Measurements from ENCODE around the gene BAZ2A. TPM values are rescaled to one million over a fixed set of nuclear protein-coding genes. Genes with fewer than 3 reads are reported as not detected.
A peak's percentile ranks its signal among the peaks of the same experiment; 100 is the strongest.

The BAZ2A gene
- total RNA-seq, 1 donor from 2014 or later, result 37.9 TPM

DNA sequence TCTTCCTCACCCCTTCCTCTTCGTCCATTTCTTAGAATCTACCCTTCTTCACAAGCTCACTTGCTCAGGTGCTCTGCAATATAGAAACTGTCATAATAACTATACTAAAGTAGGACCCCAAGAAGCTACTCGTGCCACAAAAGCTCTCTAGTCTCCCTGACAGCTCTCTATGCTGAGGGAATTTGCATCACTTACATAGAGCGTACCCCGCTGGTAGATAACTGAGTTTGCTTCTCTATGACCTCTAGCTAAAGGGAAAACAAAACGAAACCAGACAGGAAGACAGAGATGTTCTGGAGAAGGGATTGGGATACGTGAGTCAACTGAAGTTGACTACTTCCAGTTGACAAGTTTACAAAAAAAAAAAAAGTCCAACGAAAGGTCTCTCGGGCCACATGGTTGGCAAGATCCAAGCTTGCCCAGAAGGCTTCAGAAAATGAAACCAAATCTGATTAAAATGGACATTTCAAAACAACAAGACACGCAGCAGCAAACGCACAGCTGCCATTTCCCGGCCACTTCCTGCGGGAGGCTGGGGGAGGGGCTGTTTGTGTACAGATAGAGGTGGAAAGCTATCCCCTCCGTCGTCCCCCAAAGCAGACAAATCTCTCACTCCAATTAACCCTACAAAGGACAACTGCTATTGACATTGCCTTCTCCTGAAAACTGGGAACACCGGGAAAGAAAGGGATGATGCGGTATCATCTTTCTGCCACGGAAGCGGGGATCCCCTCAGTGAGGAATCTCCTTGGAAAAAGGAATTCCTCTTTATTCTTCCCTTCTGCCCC is 1.3 kb downstream of the BAZ2A start:
- H3K4me3 ChIP-seq (ENCODE audit: low read depth, low read length), result peak overlapping the region; percentile 82
- DNase-seq (ENCODE audit: low read depth), result no peak
- TF ChIP-seq, protein P1, sequence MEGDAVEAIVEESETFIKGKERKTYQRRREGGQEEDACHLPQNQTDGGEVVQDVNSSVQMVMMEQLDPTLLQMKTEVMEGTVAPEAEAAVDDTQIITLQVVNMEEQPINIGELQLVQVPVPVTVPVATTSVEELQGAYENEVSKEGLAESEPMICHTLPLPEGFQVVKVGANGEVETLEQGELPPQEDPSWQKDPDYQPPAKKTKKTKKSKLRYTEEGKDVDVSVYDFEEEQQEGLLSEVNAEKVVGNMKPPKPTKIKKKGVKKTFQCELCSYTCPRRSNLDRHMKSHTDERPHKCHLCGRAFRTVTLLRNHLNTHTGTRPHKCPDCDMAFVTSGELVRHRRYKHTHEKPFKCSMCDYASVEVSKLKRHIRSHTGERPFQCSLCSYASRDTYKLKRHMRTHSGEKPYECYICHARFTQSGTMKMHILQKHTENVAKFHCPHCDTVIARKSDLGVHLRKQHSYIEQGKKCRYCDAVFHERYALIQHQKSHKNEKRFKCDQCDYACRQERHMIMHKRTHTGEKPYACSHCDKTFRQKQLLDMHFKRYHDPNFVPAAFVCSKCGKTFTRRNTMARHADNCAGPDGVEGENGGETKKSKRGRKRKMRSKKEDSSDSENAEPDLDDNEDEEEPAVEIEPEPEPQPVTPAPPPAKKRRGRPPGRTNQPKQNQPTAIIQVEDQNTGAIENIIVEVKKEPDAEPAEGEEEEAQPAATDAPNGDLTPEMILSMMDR (IDR thresholded peaks at IDR 0.05; ENCODE audit: insufficient read depth, low read length, poor library complexity, severe bottlenecking), result no peak
- H3K36me3 ChIP-seq (ENCODE audit: control insufficient read depth, insufficient read depth, low read length), result no peaks in the 10 kb centered on the region
- no peaks in the 10 kb centered on the region for H3K27me3 ChIP-seq (ENCODE audit: control insufficient read depth, insufficient read depth, low read length)

DNA sequence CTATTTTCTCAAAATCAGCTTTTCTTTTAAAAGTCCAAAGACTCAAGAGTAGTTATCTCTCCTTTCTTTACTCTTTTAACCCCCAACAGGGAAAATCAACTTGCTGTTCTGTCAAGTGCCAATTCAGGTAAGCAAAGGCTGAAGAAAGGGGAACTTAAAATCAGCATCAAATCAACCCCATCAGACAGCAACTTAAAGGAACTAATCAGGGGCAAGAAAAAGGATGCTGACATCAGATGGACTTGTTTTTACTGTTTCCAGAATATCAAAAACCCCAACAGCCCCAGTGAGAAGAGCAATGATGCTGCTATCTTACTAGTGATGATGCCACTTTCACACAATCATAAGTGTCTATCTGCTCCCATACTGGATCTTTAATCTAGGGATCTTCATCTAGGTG is 3.4 kb downstream of the BAZ2A start:
- Histone ChIP-seq H3K36me3 (ENCODE audit: control insufficient read depth, insufficient read depth, low read length) (no peaks in the 10 kb centered on the region), H3K27me3 (ENCODE audit: control insufficient read depth, insufficient read depth, low read length) (no peaks in the 10 kb centered on the region), H3K4me3 (ENCODE audit: low read depth, low read length) (no peak overlapping the region)
- no peak for DNase-seq (ENCODE audit: low read depth)
- TF ChIP-seq, protein P1 (IDR thresholded peaks at IDR 0.05; ENCODE audit: insufficient read depth, low read length, poor library complexity, severe bottlenecking), result no peak

DNA sequence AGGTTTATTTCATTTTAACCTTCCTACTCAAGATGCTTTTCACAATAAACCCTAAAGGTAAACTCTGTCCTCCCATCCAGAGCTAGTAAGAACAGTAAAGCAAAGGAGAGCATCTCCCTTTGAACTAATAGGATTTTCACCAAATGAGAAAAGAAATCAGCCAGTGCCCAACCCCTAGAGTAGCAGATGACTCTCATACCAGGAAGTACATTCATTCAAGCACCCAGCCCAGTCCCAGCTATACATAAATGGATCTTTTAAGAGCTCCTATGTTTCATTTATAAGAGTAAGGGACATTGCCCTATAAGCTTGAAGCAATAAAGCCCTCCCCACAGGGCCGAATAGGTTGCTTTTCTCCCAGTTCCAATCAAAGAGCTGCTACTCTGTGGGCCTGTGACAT is 7.6 kb downstream of the BAZ2A start:
- TF ChIP-seq, protein P1 (IDR thresholded peaks at IDR 0.05; ENCODE audit: insufficient read depth, low read length, poor library complexity, severe bottlenecking), result no peak
- Histone ChIP-seq H3K27me3 (ENCODE audit: control insufficient read depth, insufficient read depth, low read length) (no peaks in the 10 kb centered on the region), H3K36me3 (ENCODE audit: control insufficient read depth, insufficient read depth, low read length) (no peaks in the 10 kb centered on the region), H3K4me3 (ENCODE audit: low read depth, low read length) (no peak overlapping the region)
- no peak for DNase-seq (ENCODE audit: low read depth)

DNA sequence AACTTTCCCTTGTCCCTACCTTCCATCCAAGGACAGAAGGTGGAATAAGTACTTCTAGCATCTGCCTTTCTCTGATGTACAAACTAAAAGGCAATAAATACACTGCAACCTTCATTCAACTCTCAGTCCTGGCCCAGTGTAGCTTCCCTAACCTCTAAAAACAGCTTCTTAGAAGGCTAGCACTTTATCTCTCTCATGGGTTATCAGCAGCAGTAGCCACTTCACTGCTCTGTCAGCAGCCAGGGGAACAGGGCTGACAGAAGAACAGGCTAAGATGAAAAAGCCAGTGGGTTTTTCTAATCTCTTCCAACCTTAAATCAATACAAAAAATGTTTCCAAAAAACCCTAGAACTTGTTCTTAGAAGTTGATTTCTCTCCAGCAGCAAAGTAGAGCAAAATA is 13.2 kb downstream of the BAZ2A start:
- DNase-seq (ENCODE audit: low read depth), result no peak
- peaks cover 3% of the 10 kb centered on the region for H3K36me3 ChIP-seq (ENCODE audit: control insufficient read depth, insufficient read depth, low read length)
- H3K4me3 ChIP-seq (ENCODE audit: low read depth, low read length), result no peak overlapping the region
- H3K27me3 ChIP-seq (ENCODE audit: control insufficient read depth, insufficient read depth, low read length), result no peaks in the 10 kb centered on the region
- TF ChIP-seq, protein P1 (IDR thresholded peaks at IDR 0.05; ENCODE audit: insufficient read depth, low read length, poor library complexity, severe bottlenecking), result no peak

DNA sequence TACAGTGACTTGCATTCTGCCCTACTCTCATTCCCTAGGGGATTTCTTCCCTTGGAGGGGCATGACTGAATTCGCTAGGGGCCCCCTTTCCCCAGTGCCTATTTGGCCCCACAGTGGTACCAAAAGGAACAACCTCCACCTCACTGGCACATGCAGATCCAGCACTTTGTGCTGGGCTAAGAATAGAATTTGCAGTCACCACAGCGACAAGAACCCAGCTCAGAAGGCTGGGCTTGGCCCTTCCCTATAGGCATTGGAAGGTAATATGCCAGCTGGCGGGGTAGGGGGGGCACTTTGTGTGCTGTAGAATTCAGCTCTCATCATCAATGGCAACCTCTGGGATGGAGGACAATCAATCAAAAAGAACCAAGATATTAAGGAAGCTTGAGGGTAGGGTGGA is 13.9 kb downstream of the BAZ2A start:
- TF ChIP-seq, protein P1 (IDR thresholded peaks at IDR 0.05; ENCODE audit: insufficient read depth, low read length, poor library complexity, severe bottlenecking), result no peak
- Histone ChIP-seq H3K36me3 (ENCODE audit: control insufficient read depth, insufficient read depth, low read length) (peaks cover 3% of the 10 kb centered on the region), H3K4me3 (ENCODE audit: low read depth, low read length) (no peak overlapping the region), H3K27me3 (ENCODE audit: control insufficient read depth, insufficient read depth, low read length) (no peaks in the 10 kb centered on the region)
- no peak for DNase-seq (ENCODE audit: low read depth)

DNA sequence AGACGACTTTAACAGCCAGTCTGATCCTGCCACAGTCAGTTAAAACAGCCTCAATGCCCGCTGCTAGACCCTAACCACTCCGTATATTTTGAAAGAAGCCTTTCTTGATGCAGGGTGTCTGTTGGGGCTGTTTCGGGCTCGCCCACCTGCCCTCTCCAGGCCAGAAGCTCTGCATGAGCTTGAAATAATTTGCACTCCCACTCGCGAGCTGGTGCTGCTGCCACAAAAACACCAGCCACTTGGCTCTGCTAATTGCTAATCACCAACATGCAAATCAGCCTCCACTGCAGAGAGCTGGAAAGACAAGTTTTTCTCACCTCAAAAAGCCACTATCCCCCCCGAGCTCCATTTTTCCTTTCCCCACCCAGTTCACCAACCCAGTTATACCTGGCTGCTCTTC is 15.5 kb downstream of the BAZ2A start:
- Histone ChIP-seq H3K4me3 (ENCODE audit: low read depth, low read length) (no peak overlapping the region), H3K36me3 (ENCODE audit: control insufficient read depth, insufficient read depth, low read length) (peaks cover 4% of the 10 kb centered on the region), H3K27me3 (ENCODE audit: control insufficient read depth, insufficient read depth, low read length) (no peaks in the 10 kb centered on the region)
- DNase-seq (ENCODE audit: low read depth), result no peak
- TF ChIP-seq, protein P1 (IDR thresholded peaks at IDR 0.05; ENCODE audit: insufficient read depth, low read length, poor library complexity, severe bottlenecking), result no peak
